ENCODE data around the gene DPT.

DPT gene

GRCh38 chr1:168676861-168677260 lies 52.1 kb downstream of the DPT start:
- no CpG with 5 or more reads among the region's 1 CpG for WGBS (ENCODE audit: insufficient coverage)
- Histone ChIP-seq H3K4me1 (ENCODE audit: control extremely low read depth in 1 of 4, control insufficient read depth in 4 of 4, insufficient read depth in 4 of 4, low read length in 3 of 4) (no peaks in the 10 kb centered on the region), H3K27me3 (replicated peaks in 2 of 5; ENCODE audit: control insufficient read depth in 4 of 5, insufficient read depth in 5 of 5, low read length in 4 of 5) (no peaks in the 10 kb centered on the region), H3K4me3 (ENCODE audit: control insufficient read depth in 1 of 7, extremely low read depth in 1 of 7, insufficient read depth in 4 of 7, low read depth in 2 of 7, low read length in 6 of 7) (no peak overlapping the region), H3K9me3 (ENCODE audit: control extremely low read depth in 1 of 5, control insufficient read depth in 4 of 5, insufficient read depth in 2 of 5, low read depth in 1 of 5, low read length in 4 of 5) (no peaks in the 10 kb centered on the region), H3K27ac (ENCODE audit: insufficient read depth in 1 of 2, low read depth in 1 of 2, low read length in 2 of 2, poor library complexity in 1 of 2, severe bottlenecking in 2 of 2) (no peak overlapping the region), H3K36me3 (ENCODE audit: control insufficient read depth in 4 of 4, insufficient read depth in 4 of 4, low read length in 3 of 4) (no peaks in the 10 kb centered on the region)
- ChIA-PET POLR2A (no interaction called here), CTCF (no interaction called here)
- no peak for DNase-seq

DNA sequence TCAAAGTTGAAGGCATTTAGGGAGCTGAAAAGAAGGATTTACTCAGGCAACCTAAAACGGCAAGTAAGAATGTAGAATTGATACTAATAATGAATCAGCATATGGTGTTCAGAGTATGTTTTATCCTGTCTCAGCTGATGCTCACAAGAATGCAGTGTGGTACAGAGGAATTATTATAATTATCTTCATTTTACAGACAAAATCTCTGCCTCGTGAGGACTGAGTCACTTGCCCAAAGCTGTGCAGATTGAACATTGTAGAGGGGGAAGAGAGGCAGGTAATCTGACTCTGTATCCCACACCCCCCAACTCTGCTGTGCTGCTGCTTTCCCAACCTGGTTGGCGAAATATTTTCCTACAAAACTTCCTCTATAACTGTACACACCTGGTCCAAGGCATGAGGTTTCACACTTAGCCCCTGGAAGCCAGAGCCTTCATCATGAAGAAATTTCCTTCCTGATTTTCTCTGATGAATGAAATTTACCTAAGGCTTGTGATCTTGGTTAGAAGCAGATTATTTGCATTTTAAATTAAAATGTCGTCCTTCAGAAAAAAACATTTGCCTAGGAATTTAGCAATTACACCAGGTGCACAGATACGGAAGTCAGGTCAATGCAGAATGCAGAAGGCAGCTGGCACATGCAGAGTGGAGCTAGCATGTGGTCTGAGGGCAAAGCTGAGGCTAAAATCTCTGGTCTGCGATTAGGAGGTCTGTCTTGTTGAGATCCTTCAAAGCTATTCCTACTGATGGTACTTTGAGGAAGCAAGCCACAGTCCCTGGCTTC lies 52.8 kb downstream of the DPT start:
- no peaks in the 10 kb centered on the region for H3K36me3 ChIP-seq (ENCODE audit: control insufficient read depth in 4 of 4, insufficient read depth in 4 of 4, low read length in 3 of 4)
- POLR2A ChIA-PET: no interaction called here
- peaks cover 0 to under 1% (median 0%) of the 10 kb centered on the region in 5 experiments for H3K9me3 ChIP-seq (ENCODE audit: control extremely low read depth in 1 of 5, control insufficient read depth in 4 of 5, insufficient read depth in 2 of 5, low read depth in 1 of 5, low read length in 4 of 5)
- no peaks in the 10 kb centered on the region for H3K4me1 ChIP-seq (ENCODE audit: control extremely low read depth in 1 of 4, control insufficient read depth in 4 of 4, insufficient read depth in 4 of 4, low read length in 3 of 4)
- no peaks in the 10 kb centered on the region for H3K27me3 ChIP-seq (replicated peaks in 2 of 5; ENCODE audit: control insufficient read depth in 4 of 5, insufficient read depth in 5 of 5, low read length in 4 of 5)
- H3K27ac ChIP-seq (ENCODE audit: insufficient read depth in 1 of 2, low read depth in 1 of 2, low read length in 2 of 2, poor library complexity in 1 of 2, severe bottlenecking in 2 of 2): no peak overlapping the region
- WGBS (ENCODE audit: insufficient coverage): 92% methylated on average over 4 of the region's 6 CpGs
- no peak for DNase-seq
- CTCF ChIA-PET: no interaction called here
- H3K4me3 ChIP-seq (ENCODE audit: control insufficient read depth in 1 of 7, extremely low read depth in 1 of 7, insufficient read depth in 4 of 7, low read depth in 2 of 7, low read length in 6 of 7): no peak overlapping the region

GRCh38 chr1:168673974-168674683 lies 54.9 kb downstream of the DPT start:
- ChIA-PET POLR2A (no interaction called here), CTCF (interaction anchor here (1.9 kb wide), 1 partner anchor 11 kb away, joined by 4 read pairs; no protein-coding TSS in a partner anchor)

GRCh38 chr1:168672278-168672677 lies 56.7 kb downstream of the DPT start:
- no peak overlapping the region for H3K4me3 ChIP-seq (ENCODE audit: control insufficient read depth in 1 of 7, extremely low read depth in 1 of 7, insufficient read depth in 4 of 7, low read depth in 2 of 7, low read length in 6 of 7)
- DNase-seq: no peak
- H3K4me1 ChIP-seq (ENCODE audit: control extremely low read depth in 1 of 4, control insufficient read depth in 4 of 4, insufficient read depth in 4 of 4, low read length in 3 of 4): no peaks in the 10 kb centered on the region
- WGBS (ENCODE audit: insufficient coverage): no CpG with 5 or more reads among the region's 1 CpG
- POLR2A ChIA-PET: no interaction called here
- CTCF ChIA-PET: interaction anchor here (1.9 kb wide), 1 partner anchor 9 kb away, joined by 4 read pairs; no protein-coding TSS in a partner anchor
- peaks cover 0 to 5% (median 0%) of the 10 kb centered on the region in 5 experiments for H3K9me3 ChIP-seq (ENCODE audit: control extremely low read depth in 1 of 5, control insufficient read depth in 4 of 5, insufficient read depth in 2 of 5, low read depth in 1 of 5, low read length in 4 of 5)
- H3K27ac ChIP-seq (ENCODE audit: insufficient read depth in 1 of 2, low read depth in 1 of 2, low read length in 2 of 2, poor library complexity in 1 of 2, severe bottlenecking in 2 of 2): no peak overlapping the region
- no peaks in the 10 kb centered on the region for H3K27me3 ChIP-seq (replicated peaks in 2 of 5; ENCODE audit: control insufficient read depth in 4 of 5, insufficient read depth in 5 of 5, low read length in 4 of 5)
- H3K36me3 ChIP-seq (ENCODE audit: control insufficient read depth in 4 of 4, insufficient read depth in 4 of 4, low read length in 3 of 4): no peaks in the 10 kb centered on the region

More at GRCh38 chr1:168673974-168674683, 54.9 kb downstream of the DPT start:
- H3K27ac ChIP-seq (ENCODE audit: insufficient read depth in 1 of 2, low read depth in 1 of 2, low read length in 2 of 2, poor library complexity in 1 of 2, severe bottlenecking in 2 of 2): no peak overlapping the region
- 100% methylated on average over 1 of the region's 2 CpGs for WGBS (ENCODE audit: insufficient coverage)
- peaks cover 0 to 5% (median 0%) of the 10 kb centered on the region in 5 experiments for H3K9me3 ChIP-seq (ENCODE audit: control extremely low read depth in 1 of 5, control insufficient read depth in 4 of 5, insufficient read depth in 2 of 5, low read depth in 1 of 5, low read length in 4 of 5)
- H3K27me3 ChIP-seq (replicated peaks in 2 of 5; ENCODE audit: control insufficient read depth in 4 of 5, insufficient read depth in 5 of 5, low read length in 4 of 5): no peaks in the 10 kb centered on the region
- H3K36me3 ChIP-seq (ENCODE audit: control insufficient read depth in 4 of 4, insufficient read depth in 4 of 4, low read length in 3 of 4): no peaks in the 10 kb centered on the region
- H3K4me1 ChIP-seq (ENCODE audit: control extremely low read depth in 1 of 4, control insufficient read depth in 4 of 4, insufficient read depth in 4 of 4, low read length in 3 of 4): no peaks in the 10 kb centered on the region
- H3K4me3 ChIP-seq (ENCODE audit: control insufficient read depth in 1 of 7, extremely low read depth in 1 of 7, insufficient read depth in 4 of 7, low read depth in 2 of 7, low read length in 6 of 7): no peak overlapping the region
- no peak for DNase-seq

DNA sequence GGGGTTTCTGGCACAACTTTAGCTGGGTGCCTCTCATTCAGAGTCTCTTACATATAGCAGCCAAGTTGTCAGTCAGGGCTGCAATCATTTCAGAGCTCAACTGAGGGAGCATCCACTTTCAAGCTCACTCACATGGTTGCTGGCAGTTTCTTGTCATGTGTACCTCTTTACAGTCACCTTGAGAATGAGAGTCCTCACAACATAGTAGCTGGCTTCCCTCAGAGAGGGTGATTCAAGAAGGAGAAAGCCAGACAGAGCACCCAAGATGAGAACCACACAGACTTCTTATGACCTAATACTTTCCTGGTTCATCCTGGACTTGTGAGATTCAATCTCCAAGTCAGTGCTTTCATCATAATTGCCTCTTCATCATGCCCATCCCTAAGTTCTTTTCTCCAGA lies 57.2 kb downstream of the DPT start:
- no peak overlapping the region for H3K4me3 ChIP-seq (ENCODE audit: control insufficient read depth in 1 of 7, extremely low read depth in 1 of 7, insufficient read depth in 4 of 7, low read depth in 2 of 7, low read length in 6 of 7)
- H3K9me3 ChIP-seq (ENCODE audit: control extremely low read depth in 1 of 5, control insufficient read depth in 4 of 5, insufficient read depth in 2 of 5, low read depth in 1 of 5, low read length in 4 of 5): peaks cover 0 to 5% (median 0%) of the 10 kb centered on the region in 5 experiments
- ChIA-PET POLR2A (no interaction called here), CTCF (no interaction called here)
- DNase-seq: no peak
- no peaks in the 10 kb centered on the region for H3K36me3 ChIP-seq (ENCODE audit: control insufficient read depth in 4 of 4, insufficient read depth in 4 of 4, low read length in 3 of 4)
- no peak overlapping the region for H3K27ac ChIP-seq (ENCODE audit: insufficient read depth in 1 of 2, low read depth in 1 of 2, low read length in 2 of 2, poor library complexity in 1 of 2, severe bottlenecking in 2 of 2)
- no peaks in the 10 kb centered on the region for H3K27me3 ChIP-seq (replicated peaks in 2 of 5; ENCODE audit: control insufficient read depth in 4 of 5, insufficient read depth in 5 of 5, low read length in 4 of 5)
- no peaks in the 10 kb centered on the region for H3K4me1 ChIP-seq (ENCODE audit: control extremely low read depth in 1 of 4, control insufficient read depth in 4 of 4, insufficient read depth in 4 of 4, low read length in 3 of 4)

- Histone ChIP-seq H3K27me3 (replicated peaks in 2 of 5; ENCODE audit: control insufficient read depth in 4 of 5, insufficient read depth in 5 of 5, low read length in 4 of 5) (no peaks in the 10 kb centered on the region), H3K36me3 (ENCODE audit: control insufficient read depth in 4 of 4, insufficient read depth in 4 of 4, low read length in 3 of 4) (no peaks in the 10 kb centered on the region), H3K4me1 (ENCODE audit: control extremely low read depth in 1 of 4, control insufficient read depth in 4 of 4, insufficient read depth in 4 of 4, low read length in 3 of 4) (no peaks in the 10 kb centered on the region), H3K4me3 (ENCODE audit: control insufficient read depth in 1 of 7, extremely low read depth in 1 of 7, insufficient read depth in 4 of 7, low read depth in 2 of 7, low read length in 6 of 7) (no peak overlapping the region), H3K9me3 (ENCODE audit: control extremely low read depth in 1 of 5, control insufficient read depth in 4 of 5, insufficient read depth in 2 of 5, low read depth in 1 of 5, low read length in 4 of 5) (peaks cover 0 to 8% (median 6%) of the 10 kb centered on the region in 5 experiments), H3K27ac (ENCODE audit: insufficient read depth in 1 of 2, low read depth in 1 of 2, low read length in 2 of 2, poor library complexity in 1 of 2, severe bottlenecking in 2 of 2) (no peak overlapping the region)
- ChIA-PET POLR2A (no interaction called here), CTCF (no interaction called here)
- 86% methylated on average over 1 of the region's 1 CpG for WGBS (ENCODE audit: insufficient coverage)
- DNase-seq: no peak
Observed at GRCh38 chr1:168665975-168666374, 63.0 kb downstream of the DPT start.

GRCh38 chr1:168664069-168664834 lies 64.8 kb downstream of the DPT start:
- Histone ChIP-seq H3K4me1 (ENCODE audit: control extremely low read depth in 1 of 4, control insufficient read depth in 4 of 4, insufficient read depth in 4 of 4, low read length in 3 of 4) (no peaks in the 10 kb centered on the region), H3K9me3 (ENCODE audit: control extremely low read depth in 1 of 5, control insufficient read depth in 4 of 5, insufficient read depth in 2 of 5, low read depth in 1 of 5, low read length in 4 of 5) (peaks cover 0 to 8% (median 4%) of the 10 kb centered on the region in 5 experiments), H3K27ac (ENCODE audit: insufficient read depth in 1 of 2, low read depth in 1 of 2, low read length in 2 of 2, poor library complexity in 1 of 2, severe bottlenecking in 2 of 2) (no peak overlapping the region), H3K36me3 (ENCODE audit: control insufficient read depth in 4 of 4, insufficient read depth in 4 of 4, low read length in 3 of 4) (no peaks in the 10 kb centered on the region), H3K4me3 (ENCODE audit: control insufficient read depth in 1 of 7, extremely low read depth in 1 of 7, insufficient read depth in 4 of 7, low read depth in 2 of 7, low read length in 6 of 7) (no peak overlapping the region), H3K27me3 (replicated peaks in 2 of 5; ENCODE audit: control insufficient read depth in 4 of 5, insufficient read depth in 5 of 5, low read length in 4 of 5) (no peaks in the 10 kb centered on the region)
- no CpG with 5 or more reads among the region's 3 CpGs for WGBS (ENCODE audit: insufficient coverage)
- POLR2A ChIA-PET: no interaction called here
- CTCF ChIA-PET: no interaction called here
- no peak for DNase-seq
